ENCODE results near the gene CIZ1.

The CIZ1 gene

GRCh38 chr9:128118971-128119665 lies 72.3 kb downstream of the CIZ1 start:
- no peak overlapping the region for H3K9ac ChIP-seq
- H3K4me3 ChIP-seq (IDR thresholded peaks at IDR 0.05; ENCODE audit: insufficient read depth, low read depth, low read length): no peak overlapping the region
- no peaks in the 10 kb centered on the region for H4K20me1 ChIP-seq (ENCODE audit: insufficient read depth)
- H3K36me3 ChIP-seq (ENCODE audit: insufficient read depth): no peaks in the 10 kb centered on the region
- no peaks in the 10 kb centered on the region for H3K79me2 ChIP-seq (ENCODE audit: insufficient read depth, low read depth)
- H3K4me1 ChIP-seq (ENCODE audit: low read depth, poor library complexity, severe bottlenecking): peaks cover 26% of the 10 kb centered on the region
- TF ChIP-seq CTCF (conservative IDR thresholded peaks at IDR 0.05; ENCODE audit: low read depth, low read length): no peak
- no peak overlapping the region for H3K27ac ChIP-seq
- no peak overlapping the region for H3K4me2 ChIP-seq
- no peak overlapping the region for H2AFZ ChIP-seq (ENCODE audit: low read depth)
- H3K27me3 ChIP-seq (ENCODE audit: insufficient read depth, low read depth): no peaks in the 10 kb centered on the region

GRCh38 chr9:128118472-128118857 lies 72.9 kb downstream of the CIZ1 start:
- Histone ChIP-seq H3K4me1 (ENCODE audit: low read depth, poor library complexity, severe bottlenecking) (peaks cover 26% of the 10 kb centered on the region), H3K9ac (no peak overlapping the region), H3K79me2 (ENCODE audit: insufficient read depth, low read depth) (no peaks in the 10 kb centered on the region), H3K27ac (no peak overlapping the region), H2AFZ (ENCODE audit: low read depth) (no peak overlapping the region), H3K4me2 (no peak overlapping the region), H3K4me3 (IDR thresholded peaks at IDR 0.05; ENCODE audit: insufficient read depth, low read depth, low read length) (no peak overlapping the region), H3K27me3 (ENCODE audit: insufficient read depth, low read depth) (no peaks in the 10 kb centered on the region), H4K20me1 (ENCODE audit: insufficient read depth) (no peaks in the 10 kb centered on the region), H3K36me3 (ENCODE audit: insufficient read depth) (no peaks in the 10 kb centered on the region)
- TF ChIP-seq CTCF (conservative IDR thresholded peaks at IDR 0.05; ENCODE audit: low read depth, low read length): no peak

GRCh38 chr9:128117613-128118471 lies 73.5 kb downstream of the CIZ1 start:
- peaks cover 26% of the 10 kb centered on the region for H3K4me1 ChIP-seq (ENCODE audit: low read depth, poor library complexity, severe bottlenecking)
- H3K4me2 ChIP-seq: no peak overlapping the region
- H3K36me3 ChIP-seq (ENCODE audit: insufficient read depth): no peaks in the 10 kb centered on the region
- H2AFZ ChIP-seq (ENCODE audit: low read depth): no peak overlapping the region
- H4K20me1 ChIP-seq (ENCODE audit: insufficient read depth): no peaks in the 10 kb centered on the region
- no peaks in the 10 kb centered on the region for H3K79me2 ChIP-seq (ENCODE audit: insufficient read depth, low read depth)
- no peak overlapping the region for H3K9ac ChIP-seq
- H3K27ac ChIP-seq: no peak overlapping the region
- H3K4me3 ChIP-seq (IDR thresholded peaks at IDR 0.05; ENCODE audit: insufficient read depth, low read depth, low read length): no peak overlapping the region
- H3K27me3 ChIP-seq (ENCODE audit: insufficient read depth, low read depth): no peaks in the 10 kb centered on the region
- TF ChIP-seq CTCF (conservative IDR thresholded peaks at IDR 0.05; ENCODE audit: low read depth, low read length): peak; percentile 99

- H4K20me1 ChIP-seq (ENCODE audit: insufficient read depth): no peaks in the 10 kb centered on the region
- no peak overlapping the region for H2AFZ ChIP-seq (ENCODE audit: low read depth)
- H3K4me3 ChIP-seq (IDR thresholded peaks at IDR 0.05; ENCODE audit: insufficient read depth, low read depth, low read length): no peak overlapping the region
- no peaks in the 10 kb centered on the region for H3K36me3 ChIP-seq (ENCODE audit: insufficient read depth)
- H3K27me3 ChIP-seq (ENCODE audit: insufficient read depth, low read depth): no peaks in the 10 kb centered on the region
- TF ChIP-seq CTCF (conservative IDR thresholded peaks at IDR 0.05; ENCODE audit: low read depth, low read length): no peak
- peak overlapping the region; percentile 53 for H3K27ac ChIP-seq
- no peak overlapping the region for H3K9ac ChIP-seq
- peaks cover 26% of the 10 kb centered on the region for H3K4me1 ChIP-seq (ENCODE audit: low read depth, poor library complexity, severe bottlenecking)
- H3K79me2 ChIP-seq (ENCODE audit: insufficient read depth, low read depth): no peaks in the 10 kb centered on the region
- peak overlapping the region; percentile 40; the same call in 1 of the 2 replicates for H3K4me2 ChIP-seq
Measured at GRCh38 chr9:128116104-128117083, 75.0 kb downstream of the CIZ1 start.
